HEK293 (cell line): Measurements from ENCODE around the gene CHST1.

Source experiments
- CTCF ChIA-PET: fragments of 350-600 bp; formaldehyde crosslinking; extraction: SDS; loops from one replicate; lab custom pipeline; 2021; ENCODE audit warnings: antibody characterized with exemption; lab: Yijun Ruan, JAX
- POLR2A ChIA-PET: fragments of 300-600 bp; formaldehyde crosslinking; extraction: SDS; loops from one replicate; lab custom pipeline; 2020; ENCODE audit warnings: antibody characterized with exemption, inconsistent platforms; lab: Yijun Ruan, JAX
- H3K27ac ChIP-seq: fragments of 200-500 bp; sonication (Bioruptor generic); 2 replicates; pipeline ENCODE4 v1.5.1; 2014; ENCODE audit warnings: low read depth, low read length, control low read depth, inconsistent platforms; ENCODE audit errors: extremely low read depth
- H3K36me3 ChIP-seq, 2 experiments: fragments of 200-500 bp in 1 of 2; sonication (Bioruptor generic) in 1 of 2; 1 replicate in 1 of 2; 2 replicates in 1 of 2; pipeline ENCODE4 v1.5.1; 2014 to 2017; ENCODE audit warnings: inconsistent platforms in 2 of 2, low read length in 2 of 2; ENCODE audit not compliant: control insufficient read depth in 2 of 2, insufficient read depth in 1 of 2
- H3K4me1 ChIP-seq: fragments of 200-500 bp; sonication (Bioruptor generic); 2 replicates; pipeline ENCODE4 v1.5.1; 2014; ENCODE audit warnings: mild to moderate bottlenecking, low read length, inconsistent platforms; ENCODE audit not compliant: control insufficient read depth, insufficient read depth
- H3K4me3 ChIP-seq: 2 replicates; pipeline ENCODE4 v1.5.1; 2011; ENCODE audit warnings: low read depth, mild to moderate bottlenecking, control low read depth, low read length, moderate library complexity
- H3K9me3 ChIP-seq: fragments of 200-500 bp; sonication (Bioruptor generic); 2 replicates; pipeline ENCODE4 v1.5.1; 2014; ENCODE audit warnings: low read depth, low read length, inconsistent platforms; ENCODE audit not compliant: control insufficient read depth, insufficient read depth
- KLF7 ChIP-seq: fragments of 450-650 bp; formaldehyde crosslinking; IDR thresholded peaks from 2 replicates; pipeline ENCODE4 v1.5.1; 2016; ENCODE audit warnings: missing biosample characterization, missing genetic modification characterization, borderline replicate concordance
- KLF8 ChIP-seq: fragments of 450-650 bp; formaldehyde crosslinking; IDR thresholded peaks from 2 replicates; pipeline ENCODE4 v1.5.1; 2016; ENCODE audit warnings: missing biosample characterization, missing genetic modification characterization
- REPIN1 ChIP-seq: fragments of 450-650 bp; formaldehyde crosslinking; IDR thresholded peaks from 2 replicates; pipeline ENCODE4 v1.5.1; 2017; ENCODE audit warnings: missing biosample characterization, missing genetic modification characterization, low read depth
- SCRT1 ChIP-seq: fragments of 450-650 bp; formaldehyde crosslinking; IDR thresholded peaks from 2 replicates; pipeline ENCODE4 v1.5.1; 2016; ENCODE audit warnings: missing biosample characterization, missing genetic modification characterization, borderline replicate concordance
- SP3 ChIP-seq: fragments of 450-650 bp; formaldehyde crosslinking; IDR thresholded peaks from 2 replicates; pipeline ENCODE4 v1.5.1; 2016; ENCODE audit warnings: missing biosample characterization, missing genetic modification characterization
- ZBTB8A ChIP-seq: fragments of 450-650 bp; formaldehyde crosslinking; IDR thresholded peaks from 2 replicates; pipeline ENCODE4 v1.5.1; 2016; ENCODE audit warnings: missing biosample characterization, missing genetic modification characterization
- ZIC2 ChIP-seq: fragments of 450-650 bp; formaldehyde crosslinking; IDR thresholded peaks from 2 replicates; pipeline ENCODE4 v1.5.1; 2016; ENCODE audit warnings: missing biosample characterization, missing genetic modification characterization
- ZNF10 ChIP-seq: fragments of 450-650 bp; formaldehyde crosslinking; IDR thresholded peaks from 2 replicates; pipeline ENCODE4 v1.5.1; 2017; ENCODE audit warnings: missing biosample characterization, missing genetic modification characterization
- ZNF132 ChIP-seq: fragments of 450-650 bp; formaldehyde crosslinking; IDR thresholded peaks from 2 replicates; pipeline ENCODE4 v1.5.1; 2017; ENCODE audit warnings: missing biosample characterization, missing genetic modification characterization, borderline replicate concordance
- ZNF354C ChIP-seq: fragments of 450-650 bp; formaldehyde crosslinking; IDR thresholded peaks from 2 replicates; pipeline ENCODE4 v1.5.1; 2016; ENCODE audit warnings: missing biosample characterization, missing genetic modification characterization, low read depth, borderline replicate concordance
- ZNF37A ChIP-seq: fragments of 450-650 bp; IDR thresholded peaks from 2 replicates; pipeline ENCODE4 v1.5.1; 2018; ENCODE audit warnings: missing biosample characterization, missing genetic modification characterization
- ZNF394 ChIP-seq: fragments of 450-650 bp; formaldehyde crosslinking; IDR thresholded peaks from 2 replicates; pipeline ENCODE4 v1.5.1; 2016; ENCODE audit warnings: missing biosample characterization, missing genetic modification characterization, mild to moderate bottlenecking, moderate library complexity, borderline replicate concordance
- ZNF404 ChIP-seq: fragments of 450-650 bp; formaldehyde crosslinking; IDR thresholded peaks from 2 replicates; pipeline ENCODE4 v1.5.1; 2017; ENCODE audit warnings: missing biosample characterization, missing genetic modification characterization
- ZNF501 ChIP-seq: fragments of 450-650 bp; formaldehyde crosslinking; IDR thresholded peaks from 2 replicates; pipeline ENCODE4 v1.5.1; 2016; ENCODE audit warnings: missing biosample characterization, missing genetic modification characterization
- ZNF514 ChIP-seq: fragments of 450-650 bp; formaldehyde crosslinking; IDR thresholded peaks from 2 replicates; pipeline ENCODE4 v1.5.1; 2016; ENCODE audit warnings: missing biosample characterization, missing genetic modification characterization
- ZNF530 ChIP-seq: fragments of 450-650 bp; formaldehyde crosslinking; IDR thresholded peaks from 2 replicates; pipeline ENCODE4 v1.5.1; 2016; ENCODE audit warnings: low read depth, missing biosample characterization, missing genetic modification characterization
- ZNF561 ChIP-seq: fragments of 450-650 bp; IDR thresholded peaks from 2 replicates; pipeline ENCODE4 v1.5.1; 2018; ENCODE audit warnings: missing biosample characterization, missing genetic modification characterization, borderline replicate concordance
- ZNF596 ChIP-seq: fragments of 450-650 bp; IDR thresholded peaks from 2 replicates; pipeline ENCODE4 v1.5.0; 2018; ENCODE audit warnings: missing biosample characterization, mild to moderate bottlenecking, missing genetic modification characterization, moderate library complexity
- ZNF621 ChIP-seq: fragments of 450-650 bp; formaldehyde crosslinking; IDR thresholded peaks from 2 replicates; pipeline ENCODE4 v1.5.1; 2017; ENCODE audit warnings: missing biosample characterization, missing genetic modification characterization
- ZNF747 ChIP-seq: fragments of 450-650 bp; formaldehyde crosslinking; IDR thresholded peaks from 2 replicates; pipeline ENCODE4 v1.5.1; 2016; ENCODE audit warnings: missing biosample characterization, missing genetic modification characterization
- ZNF76 ChIP-seq: fragments of 450-650 bp; formaldehyde crosslinking; IDR thresholded peaks from 2 replicates; pipeline ENCODE4; 2016; ENCODE audit warnings: low read depth, missing biosample characterization, missing genetic modification characterization, borderline replicate concordance
- TF ChIP-seq, protein P1 (sequence below): fragments of 450-650 bp; formaldehyde crosslinking; IDR thresholded peaks from 2 replicates; pipeline ENCODE4 v1.5.1; 2016; ENCODE audit warnings: missing biosample characterization, missing genetic modification characterization
- TF ChIP-seq, protein P2 (sequence below): fragments of 450-650 bp; formaldehyde crosslinking; conservative IDR thresholded peaks from 2 replicates; pipeline ENCODE4 v1.5.1; 2016; ENCODE audit warnings: low read depth, missing biosample characterization, missing genetic modification characterization
- TF ChIP-seq, protein P3 (sequence below): fragments of 450-650 bp; formaldehyde crosslinking; IDR thresholded peaks from 2 replicates; pipeline ENCODE4 v1.5.1; 2016; ENCODE audit warnings: missing biosample characterization, missing genetic modification characterization

CHST1 gene

DNA sequence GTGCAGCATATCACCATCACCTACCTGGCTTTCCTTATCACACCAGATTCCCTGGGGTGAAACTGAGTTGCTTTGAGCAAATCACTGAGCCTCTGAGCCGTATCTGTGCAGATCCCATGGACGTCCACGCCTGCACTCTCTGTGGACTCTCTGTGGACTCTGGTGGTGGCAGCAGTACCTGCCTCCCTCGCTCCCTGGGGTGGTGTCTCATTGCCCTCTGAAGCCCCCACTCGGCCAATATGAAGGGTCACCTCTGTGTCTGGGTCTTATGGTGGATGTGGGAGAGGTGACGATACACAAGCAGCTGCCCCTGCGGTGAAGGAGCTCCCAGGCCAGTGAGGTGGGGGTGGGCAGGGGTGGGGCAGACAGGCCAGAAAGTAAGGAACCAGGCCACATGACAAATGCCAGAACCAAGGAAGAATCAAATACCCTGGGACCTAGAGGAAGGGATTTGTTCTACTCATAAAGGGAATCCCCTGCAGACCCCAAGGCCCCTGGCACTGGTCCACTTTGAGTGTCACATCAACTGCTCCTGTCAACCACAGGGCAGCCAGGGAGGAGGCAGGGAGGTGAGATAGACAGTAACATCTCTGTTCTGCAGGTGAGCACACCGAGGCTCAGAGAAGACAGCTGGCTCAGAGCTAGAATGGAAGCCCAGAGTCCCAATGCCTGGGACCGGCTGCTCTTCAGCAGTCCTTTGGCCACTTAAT is 9.2 kb upstream of the CHST1 start (continued):
- TF ChIP-seq ZNF530 (no peak), KLF7 (tag by site-specific recombination) (no peak), ZNF354C (tag by site-specific recombination) (no peak), ZNF404 (tag by site-specific recombination) (no peak), REPIN1 (tag by site-specific recombination) (no peak), KLF8 (tag by site-specific recombination) (no peak)
- TF ChIP-seq, all 188 proteins: peak for 0

DNA sequence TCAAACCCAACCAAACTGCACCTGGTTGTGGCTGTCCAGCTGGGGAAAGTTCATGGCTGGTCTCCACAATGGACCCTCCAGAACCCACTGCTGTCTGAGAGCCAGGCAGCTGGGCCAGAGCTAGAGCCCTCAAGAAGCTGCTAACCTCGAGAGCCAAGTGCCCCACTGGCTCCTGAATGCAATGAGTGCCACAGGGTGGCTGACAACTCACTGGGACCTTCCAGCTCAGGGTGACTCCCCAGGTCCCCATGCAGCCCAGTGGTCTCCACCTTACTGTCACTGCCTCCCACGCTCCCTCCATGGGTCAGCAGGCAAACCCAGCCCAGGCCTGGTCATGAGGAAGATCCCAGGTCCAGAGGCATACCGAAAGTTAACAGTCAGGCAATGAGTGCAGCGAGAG is 8.0 kb upstream of the CHST1 start:
- no peak for TF ChIP-seq ZNF76 (tag by site-specific recombination)
- no peak for TF ChIP-seq ZNF10 (tag by site-specific recombination)
- TF ChIP-seq, protein P1, sequence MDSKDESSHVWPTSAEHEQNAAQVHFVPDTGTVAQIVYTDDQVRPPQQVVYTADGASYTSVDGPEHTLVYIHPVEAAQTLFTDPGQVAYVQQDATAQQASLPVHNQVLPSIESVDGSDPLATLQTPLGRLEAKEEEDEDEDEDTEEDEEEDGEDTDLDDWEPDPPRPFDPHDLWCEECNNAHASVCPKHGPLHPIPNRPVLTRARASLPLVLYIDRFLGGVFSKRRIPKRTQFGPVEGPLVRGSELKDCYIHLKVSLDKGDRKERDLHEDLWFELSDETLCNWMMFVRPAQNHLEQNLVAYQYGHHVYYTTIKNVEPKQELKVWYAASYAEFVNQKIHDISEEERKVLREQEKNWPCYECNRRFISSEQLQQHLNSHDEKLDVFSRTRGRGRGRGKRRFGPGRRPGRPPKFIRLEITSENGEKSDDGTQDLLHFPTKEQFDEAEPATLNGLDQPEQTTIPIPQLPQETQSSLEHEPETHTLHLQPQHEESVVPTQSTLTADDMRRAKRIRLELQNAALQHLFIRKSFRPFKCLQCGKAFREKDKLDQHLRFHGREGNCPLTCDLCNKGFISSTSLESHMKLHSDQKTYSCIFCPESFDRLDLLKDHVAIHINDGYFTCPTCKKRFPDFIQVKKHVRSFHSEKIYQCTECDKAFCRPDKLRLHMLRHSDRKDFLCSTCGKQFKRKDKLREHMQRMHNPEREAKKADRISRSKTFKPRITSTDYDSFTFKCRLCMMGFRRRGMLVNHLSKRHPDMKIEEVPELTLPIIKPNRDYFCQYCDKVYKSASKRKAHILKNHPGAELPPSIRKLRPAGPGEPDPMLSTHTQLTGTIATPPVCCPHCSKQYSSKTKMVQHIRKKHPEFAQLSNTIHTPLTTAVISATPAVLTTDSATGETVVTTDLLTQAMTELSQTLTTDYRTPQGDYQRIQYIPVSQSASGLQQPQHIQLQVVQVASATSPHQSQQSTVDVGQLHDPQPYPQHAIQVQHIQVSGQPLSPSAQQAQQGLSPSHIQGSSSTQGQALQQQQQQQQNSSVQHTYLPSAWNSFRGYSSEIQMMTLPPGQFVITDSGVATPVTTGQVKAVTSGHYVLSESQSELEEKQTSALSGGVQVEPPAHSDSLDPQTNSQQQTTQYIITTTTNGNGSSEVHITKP: no peak
- TF ChIP-seq ZNF501 (tag by site-specific recombination): no peak
- no peak for TF ChIP-seq ZNF394 (tag by site-specific recombination)
- TF ChIP-seq ZNF37A: no peak
- no peak for TF ChIP-seq ZNF596 (tag by site-specific recombination)
- no peak for TF ChIP-seq ZIC2 (tag by site-specific recombination)
- TF ChIP-seq ZNF621 (tag by site-specific recombination): no peak
- TF ChIP-seq ZNF747 (tag by site-specific recombination): no peak
- TF ChIP-seq ZNF561 (tag by site-specific recombination): no peak
- TF ChIP-seq SCRT1 (tag by site-specific recombination): no peak
- H3K4me3 ChIP-seq: no peak overlapping the region
- no peak overlapping the region for H3K27ac ChIP-seq
- H3K9me3 ChIP-seq: no peaks in the 10 kb centered on the region
- no peaks in the 10 kb centered on the region for H3K4me1 ChIP-seq
- POLR2A ChIA-PET: no interaction called here
- CTCF ChIA-PET: interaction anchor here (1.2 kb wide), 1 partner anchor 18 kb away, joined by 4 read pairs; no protein-coding TSS in a partner anchor
- H3K36me3 ChIP-seq: no peaks in the 10 kb centered on the region

DNA sequence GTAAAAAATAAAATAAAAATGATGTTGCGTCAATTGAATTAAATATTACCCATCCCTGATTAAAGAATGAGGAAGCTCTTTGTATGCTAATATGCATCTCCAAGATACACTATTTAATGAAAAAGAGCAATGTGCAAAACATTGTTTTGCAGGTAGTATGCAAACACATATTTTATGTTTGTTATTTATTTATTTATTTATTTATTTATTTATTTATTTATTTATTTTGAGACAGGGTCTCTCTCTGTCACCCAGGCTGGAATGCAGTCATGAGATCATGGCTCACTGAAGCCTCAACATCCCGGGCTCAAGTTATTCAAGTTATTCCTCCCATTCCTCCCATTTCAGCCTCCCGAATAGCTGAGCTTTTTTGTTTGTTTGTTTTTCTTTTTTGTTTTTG is 7.2 kb upstream of the CHST1 start:
- H3K27ac ChIP-seq: no peak overlapping the region
- ChIA-PET POLR2A (no interaction called here), CTCF (interaction anchor here (0.7 to 1.2 kb wide), 2 partner anchors 18 to 109 kb away, joined by 3 to 4 read pairs; no protein-coding TSS in a partner anchor)
- H3K4me1 ChIP-seq: no peaks in the 10 kb centered on the region
- no peaks in the 10 kb centered on the region for H3K9me3 ChIP-seq
- no peak overlapping the region for H3K4me3 ChIP-seq
- H3K36me3 ChIP-seq: no peaks in the 10 kb centered on the region
- TF ChIP-seq, protein P2, sequence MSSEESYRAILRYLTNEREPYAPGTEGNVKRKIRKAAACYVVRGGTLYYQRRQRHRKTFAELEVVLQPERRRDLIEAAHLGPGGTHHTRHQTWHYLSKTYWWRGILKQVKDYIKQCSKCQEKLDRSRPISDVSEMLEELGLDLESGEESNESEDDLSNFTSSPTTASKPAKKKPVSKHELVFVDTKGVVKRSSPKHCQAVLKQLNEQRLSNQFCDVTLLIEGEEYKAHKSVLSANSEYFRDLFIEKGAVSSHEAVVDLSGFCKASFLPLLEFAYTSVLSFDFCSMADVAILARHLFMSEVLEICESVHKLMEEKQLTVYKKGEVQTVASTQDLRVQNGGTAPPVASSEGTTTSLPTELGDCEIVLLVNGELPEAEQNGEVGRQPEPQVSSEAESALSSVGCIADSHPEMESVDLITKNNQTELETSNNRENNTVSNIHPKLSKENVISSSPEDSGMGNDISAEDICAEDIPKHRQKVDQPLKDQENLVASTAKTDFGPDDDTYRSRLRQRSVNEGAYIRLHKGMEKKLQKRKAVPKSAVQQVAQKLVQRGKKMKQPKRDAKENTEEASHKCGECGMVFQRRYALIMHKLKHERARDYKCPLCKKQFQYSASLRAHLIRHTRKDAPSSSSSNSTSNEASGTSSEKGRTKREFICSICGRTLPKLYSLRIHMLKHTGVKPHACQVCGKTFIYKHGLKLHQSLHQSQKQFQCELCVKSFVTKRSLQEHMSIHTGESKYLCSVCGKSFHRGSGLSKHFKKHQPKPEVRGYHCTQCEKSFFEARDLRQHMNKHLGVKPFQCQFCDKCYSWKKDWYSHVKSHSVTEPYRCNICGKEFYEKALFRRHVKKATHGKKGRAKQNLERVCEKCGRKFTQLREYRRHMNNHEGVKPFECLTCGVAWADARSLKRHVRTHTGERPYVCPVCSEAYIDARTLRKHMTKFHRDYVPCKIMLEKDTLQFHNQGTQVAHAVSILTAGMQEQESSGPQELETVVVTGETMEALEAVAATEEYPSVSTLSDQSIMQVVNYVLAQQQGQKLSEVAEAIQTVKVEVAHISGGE: peak; percentile 80
- no peak for TF ChIP-seq ZNF514 (tag by site-specific recombination)
- TF ChIP-seq ZNF132 (tag by site-specific recombination): no peak
- TF ChIP-seq, protein P3, sequence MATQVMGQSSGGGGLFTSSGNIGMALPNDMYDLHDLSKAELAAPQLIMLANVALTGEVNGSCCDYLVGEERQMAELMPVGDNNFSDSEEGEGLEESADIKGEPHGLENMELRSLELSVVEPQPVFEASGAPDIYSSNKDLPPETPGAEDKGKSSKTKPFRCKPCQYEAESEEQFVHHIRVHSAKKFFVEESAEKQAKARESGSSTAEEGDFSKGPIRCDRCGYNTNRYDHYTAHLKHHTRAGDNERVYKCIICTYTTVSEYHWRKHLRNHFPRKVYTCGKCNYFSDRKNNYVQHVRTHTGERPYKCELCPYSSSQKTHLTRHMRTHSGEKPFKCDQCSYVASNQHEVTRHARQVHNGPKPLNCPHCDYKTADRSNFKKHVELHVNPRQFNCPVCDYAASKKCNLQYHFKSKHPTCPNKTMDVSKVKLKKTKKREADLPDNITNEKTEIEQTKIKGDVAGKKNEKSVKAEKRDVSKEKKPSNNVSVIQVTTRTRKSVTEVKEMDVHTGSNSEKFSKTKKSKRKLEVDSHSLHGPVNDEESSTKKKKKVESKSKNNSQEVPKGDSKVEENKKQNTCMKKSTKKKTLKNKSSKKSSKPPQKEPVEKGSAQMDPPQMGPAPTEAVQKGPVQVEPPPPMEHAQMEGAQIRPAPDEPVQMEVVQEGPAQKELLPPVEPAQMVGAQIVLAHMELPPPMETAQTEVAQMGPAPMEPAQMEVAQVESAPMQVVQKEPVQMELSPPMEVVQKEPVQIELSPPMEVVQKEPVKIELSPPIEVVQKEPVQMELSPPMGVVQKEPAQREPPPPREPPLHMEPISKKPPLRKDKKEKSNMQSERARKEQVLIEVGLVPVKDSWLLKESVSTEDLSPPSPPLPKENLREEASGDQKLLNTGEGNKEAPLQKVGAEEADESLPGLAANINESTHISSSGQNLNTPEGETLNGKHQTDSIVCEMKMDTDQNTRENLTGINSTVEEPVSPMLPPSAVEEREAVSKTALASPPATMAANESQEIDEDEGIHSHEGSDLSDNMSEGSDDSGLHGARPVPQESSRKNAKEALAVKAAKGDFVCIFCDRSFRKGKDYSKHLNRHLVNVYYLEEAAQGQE (tag by site-specific recombination): 0 out of 2 replicates have a peak, but pooled peaks have one; percentile 49
- TF ChIP-seq SP3 (tag by site-specific recombination): peak; percentile 34; the same call in 1 of the 2 replicates
- TF ChIP-seq ZBTB8A (tag by site-specific recombination): peak; percentile 74
